Urothelium cell line (cell line): ENCODE results near the gene RPIA.
"Not testable (repeated sequence)": the region's sequence is repeated elsewhere in the genome, so short reads cannot be mapped to it uniquely, and the experiment has no call there.

Experiments
- DNase-seq: peaks from one replicate; pipeline ENCODE4 v3.0.0; 2011; ENCODE audit warnings: low spot score, mixed read lengths
- FAIRE-seq: peaks from 2 replicates; lab custom pipeline; 2011; peaks lifted over from hg19 to GRCh38; lab: Jason Lieb, UNC

RPIA gene

DNA sequence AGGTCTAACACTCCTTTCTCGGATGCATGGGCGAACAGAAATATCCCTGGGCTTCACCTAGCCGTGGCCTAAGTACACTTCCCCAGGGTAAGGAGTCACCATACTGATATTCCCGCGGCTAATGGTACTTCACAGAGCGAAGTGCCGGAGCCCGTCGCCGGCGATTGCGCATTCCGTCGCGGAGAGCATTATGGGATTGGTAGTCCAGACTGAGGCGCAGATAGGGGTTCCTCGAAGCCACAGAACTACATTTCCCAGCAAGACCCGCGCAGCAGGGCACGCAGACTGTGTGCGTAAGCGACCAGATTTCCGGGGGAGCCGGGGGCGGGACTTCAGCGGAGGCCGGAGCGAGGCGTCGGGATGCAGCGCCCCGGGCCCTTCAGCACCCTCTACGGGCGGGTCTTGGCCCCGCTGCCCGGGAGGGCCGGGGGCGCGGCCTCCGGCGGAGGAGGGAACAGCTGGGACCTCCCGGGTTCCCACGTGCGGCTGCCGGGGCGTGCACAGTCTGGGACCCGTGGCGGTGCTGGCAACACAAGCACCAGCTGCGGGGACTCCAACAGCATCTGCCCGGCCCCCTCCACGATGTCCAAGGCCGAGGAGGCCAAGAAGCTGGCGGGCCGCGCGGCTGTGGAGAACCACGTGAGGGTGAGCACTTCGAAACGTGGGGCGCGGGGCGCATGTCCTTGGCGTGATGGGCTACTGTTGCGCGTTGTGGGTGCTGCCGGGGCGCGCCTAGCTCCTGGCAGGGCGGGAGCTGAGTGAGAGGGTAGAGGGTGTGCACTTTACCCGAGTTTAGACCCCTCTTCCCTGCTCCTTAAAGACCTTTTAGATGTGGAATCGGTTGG, at the start of gene RPIA:
RPIA (plus strand) TSS at position 335 of the 845 bp plus-strand sequence; CDS start at position 361, 26 bp downstream.
- peak; percentile 100 for DNase-seq
- FAIRE-seq, result peak; percentile 91

DNA sequence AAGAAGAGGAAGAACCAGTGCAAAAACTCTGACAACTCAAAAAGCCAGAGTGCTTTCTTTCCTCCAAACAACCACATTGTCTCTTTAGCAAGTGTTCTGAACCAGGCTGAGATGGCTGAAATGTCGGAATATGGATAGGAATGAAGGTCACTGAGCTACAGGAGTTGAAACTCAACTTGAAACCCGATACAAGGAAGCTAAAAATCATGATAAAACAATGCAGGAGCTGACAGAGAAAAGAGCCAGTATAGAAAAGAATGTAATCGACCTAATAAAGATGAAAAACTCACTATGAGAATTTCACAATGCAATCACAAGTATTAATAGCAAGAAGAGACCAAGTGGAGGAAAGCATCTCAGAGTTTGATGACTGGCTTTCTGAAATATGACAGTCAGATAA, 49.2 kb upstream of the RPIA start:
- DNase-seq, result no peak
- FAIRE-seq, result no peak

DNA sequence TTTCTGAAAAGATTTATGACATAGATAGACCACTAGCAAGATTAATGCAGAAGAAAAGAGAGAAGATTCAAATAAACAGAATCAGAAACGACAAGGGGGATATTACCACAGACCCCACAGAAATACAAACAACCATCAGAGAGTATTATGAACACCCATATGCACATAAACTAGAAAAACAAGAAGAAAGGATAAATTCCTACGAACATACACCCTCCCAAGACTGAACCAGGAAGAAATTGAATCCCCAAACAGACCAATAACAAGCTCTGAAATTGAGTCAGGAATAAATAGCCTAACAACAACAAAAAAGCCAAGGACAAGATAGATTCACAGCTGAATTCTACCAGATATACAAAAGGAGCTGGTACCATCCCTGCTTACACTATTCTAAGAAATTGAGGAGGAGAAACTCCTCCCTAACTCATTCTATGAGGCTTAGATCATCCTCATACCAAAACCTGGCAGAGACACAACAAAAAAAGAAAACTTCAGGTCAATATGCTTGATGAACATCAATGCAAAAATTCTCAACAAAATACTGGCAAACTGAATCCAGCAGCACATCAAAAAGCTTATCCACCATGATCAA, 46.1 kb upstream of the RPIA start:
- FAIRE-seq, DNase-seq: not testable (repeated sequence)

DNA sequence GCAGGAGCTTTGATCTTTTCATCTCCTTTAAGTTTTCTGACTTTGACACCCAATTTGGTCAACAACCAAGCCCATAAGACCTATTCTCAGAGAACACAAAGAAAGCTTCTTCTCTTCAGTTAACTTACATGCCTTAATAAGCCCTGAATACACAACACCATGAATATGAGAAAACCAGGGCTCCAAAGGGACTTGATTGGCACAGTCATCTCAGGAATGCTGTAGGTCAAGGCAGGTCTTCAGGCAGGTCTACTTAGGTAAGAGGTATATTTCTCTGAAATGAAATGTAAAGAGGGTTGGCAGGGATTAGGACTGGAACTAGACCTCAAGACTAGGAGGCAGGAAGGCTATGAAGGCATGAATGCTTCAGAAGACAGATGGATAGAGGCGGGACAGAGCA, 39.8 kb upstream of the RPIA start:
- DNase-seq (no peak), FAIRE-seq (no peak)

DNA sequence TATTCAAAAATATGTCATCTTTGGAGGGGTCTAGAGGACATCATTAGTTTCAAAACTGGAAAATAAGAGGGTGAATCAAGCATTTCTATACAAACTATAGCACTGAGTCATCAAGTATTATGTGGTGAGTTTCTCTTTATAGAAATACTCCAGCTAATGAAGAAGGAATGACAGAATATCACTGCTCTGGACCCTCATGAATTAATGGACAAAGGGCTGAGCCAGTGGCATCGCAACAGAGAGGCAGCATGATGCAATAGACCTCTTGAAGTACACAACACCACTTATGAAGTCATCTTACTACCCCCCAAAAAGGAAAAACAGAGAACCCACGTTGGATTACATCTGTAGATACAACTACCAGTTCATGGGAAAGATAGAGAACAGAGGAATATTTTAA, 36.8 kb upstream of the RPIA start:
- DNase-seq (peak; percentile 21), FAIRE-seq (no peak)

DNA sequence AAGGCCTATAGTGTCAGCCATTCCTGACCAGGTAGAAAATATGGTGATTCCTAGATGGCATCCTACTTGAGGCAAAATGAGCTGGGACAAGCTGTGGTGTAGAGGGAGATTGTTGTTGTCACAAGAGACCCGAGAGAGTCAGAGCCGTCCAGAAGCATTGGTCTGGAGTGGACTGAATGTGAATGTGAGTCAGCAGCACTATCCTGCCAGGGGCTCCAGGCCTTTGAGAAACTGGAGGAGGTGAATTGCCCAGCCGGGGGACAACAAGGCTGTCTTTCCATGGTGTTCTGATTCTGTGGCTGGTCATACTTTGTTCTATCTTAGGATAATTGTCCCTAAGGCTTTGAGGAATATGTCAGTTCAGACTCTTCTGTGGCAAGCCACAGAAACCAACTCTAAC, 34.8 kb upstream of the RPIA start:
- DNase-seq (no peak), FAIRE-seq (no peak)

DNA sequence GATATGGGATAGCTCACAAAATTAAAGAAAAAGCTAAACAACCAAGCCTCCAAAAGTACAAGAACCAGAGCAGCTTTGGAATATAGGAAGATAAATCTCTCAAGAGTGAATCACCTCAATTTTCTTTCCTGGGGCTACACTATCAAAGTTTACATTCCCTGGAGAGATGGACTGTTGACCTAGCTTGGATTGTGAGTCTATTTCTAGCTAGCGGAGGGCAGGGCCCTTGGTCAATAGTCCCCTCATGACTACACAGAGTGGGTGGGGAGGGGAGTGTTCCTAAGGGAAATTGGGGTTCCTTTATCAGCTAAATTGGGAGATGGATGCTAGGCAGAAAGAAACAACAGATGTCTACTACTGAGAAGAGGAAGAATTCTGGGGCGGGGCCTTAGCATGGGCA, 34.3 kb upstream of the RPIA start:
- FAIRE-seq (no peak), DNase-seq (no peak)

DNA sequence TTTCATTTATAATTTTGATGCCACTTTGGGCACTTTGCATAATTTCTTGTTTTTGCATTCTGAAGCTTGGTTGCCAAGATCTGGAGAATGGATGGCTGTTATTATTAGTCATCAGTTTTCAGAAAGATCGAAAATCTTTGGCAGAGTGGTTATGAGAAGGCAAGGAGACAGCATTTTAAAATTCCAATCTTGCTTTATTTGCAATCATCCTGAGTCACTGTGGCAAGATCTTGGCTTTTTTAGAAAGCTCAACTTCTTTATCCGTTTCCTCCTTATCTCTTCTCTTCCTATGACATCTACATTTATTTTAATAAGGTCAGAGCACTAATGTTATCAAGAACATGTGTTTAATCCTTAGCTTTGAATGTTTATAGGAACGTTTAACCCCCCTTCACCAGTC, 33.1 kb upstream of the RPIA start:
- FAIRE-seq (no peak), DNase-seq (no peak)

DNA sequence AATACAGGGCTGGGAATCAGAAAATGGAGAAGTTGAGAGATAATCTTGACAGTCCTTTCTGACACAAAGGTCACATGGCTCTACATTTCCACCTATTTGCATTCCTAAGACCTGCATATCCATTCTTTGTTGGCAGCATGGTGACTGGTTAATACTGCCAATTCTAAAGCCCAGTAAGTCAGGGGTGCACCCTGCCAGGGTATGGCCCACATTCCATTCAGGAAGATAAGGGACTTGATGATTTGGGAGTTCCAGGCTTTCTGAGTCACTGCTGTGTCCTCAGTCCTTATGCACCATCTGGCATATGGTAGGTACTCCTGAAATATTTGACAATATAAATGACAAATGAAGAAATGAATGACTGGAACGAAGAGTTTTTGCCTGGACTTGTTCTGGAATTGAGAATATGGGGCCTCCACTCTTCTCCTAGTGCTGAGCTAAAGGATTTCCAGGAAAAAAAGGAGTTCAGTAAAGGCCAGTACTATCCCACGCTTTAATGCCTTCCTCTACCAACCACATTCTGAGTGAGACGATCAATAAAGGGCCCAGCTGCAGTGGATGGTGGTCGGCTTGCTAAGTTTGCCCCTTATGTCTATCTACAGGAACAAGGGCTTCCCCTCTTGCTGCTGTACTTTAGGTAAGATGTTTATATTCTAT, 32.5 kb upstream of the RPIA start:
- peak; percentile 27 for DNase-seq
- FAIRE-seq, result peak; percentile 66

DNA sequence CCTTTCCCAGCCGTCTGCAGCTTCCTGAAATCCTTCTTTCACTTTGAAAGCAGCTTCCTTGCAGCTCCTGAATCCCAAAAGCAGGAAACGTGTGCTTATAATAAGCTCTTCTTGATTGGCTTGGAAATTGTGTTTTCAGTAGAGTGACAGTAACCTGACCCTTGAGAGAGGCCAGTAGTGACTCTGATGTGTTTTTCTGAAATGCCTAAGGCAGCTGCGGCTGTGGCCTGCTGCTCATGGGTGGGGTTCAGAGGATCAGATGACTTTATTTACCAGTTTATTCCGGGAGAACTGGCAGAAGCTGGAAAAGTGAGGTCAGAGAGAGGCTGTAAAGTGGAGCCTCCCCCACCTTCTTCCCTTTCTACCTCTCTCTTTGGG, 31.9 kb upstream of the RPIA start:
- DNase-seq, result peak; percentile 69
- FAIRE-seq, result no peak

DNA sequence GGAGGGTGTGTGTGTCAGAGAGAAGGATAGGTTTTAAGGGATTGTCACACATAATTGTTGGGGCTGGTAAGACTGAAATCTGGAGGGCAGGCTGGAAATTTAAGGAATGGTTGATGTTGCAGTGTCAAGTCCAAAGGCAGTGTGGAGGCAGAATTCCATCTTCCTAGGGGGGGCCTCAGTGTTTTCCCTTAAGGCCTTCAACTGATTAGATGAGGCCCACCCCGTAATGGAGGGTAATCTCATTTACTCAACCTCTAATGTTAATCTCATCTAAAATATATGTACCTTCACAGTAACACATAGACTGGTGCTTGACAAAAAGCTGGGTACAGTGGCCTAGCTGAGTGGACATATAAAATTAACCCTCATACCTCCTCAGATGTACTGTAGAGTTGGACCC, 30.9 kb upstream of the RPIA start:
- DNase-seq (no peak), FAIRE-seq (no peak)

DNA sequence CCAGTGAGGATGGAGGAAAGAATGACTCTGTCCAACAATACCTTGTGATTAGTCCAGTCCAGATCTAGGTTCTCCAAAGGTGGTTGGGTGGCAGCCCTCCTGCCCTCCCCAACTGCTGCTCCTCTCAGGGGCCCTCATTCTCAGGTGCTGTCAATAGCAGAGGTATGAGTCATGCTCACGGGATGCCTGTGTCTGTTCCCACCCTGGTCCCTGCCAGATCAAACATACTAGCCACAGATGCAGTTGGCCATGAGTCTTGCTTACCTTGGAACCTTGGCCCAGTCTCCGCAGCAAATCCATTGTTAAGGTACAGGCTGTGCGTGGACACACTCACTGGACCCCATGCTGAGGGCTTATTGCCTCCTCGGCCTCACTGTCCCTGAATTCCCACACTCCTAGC, 24.9 kb upstream of the RPIA start:
- DNase-seq, result peak; percentile 65
- no peak for FAIRE-seq

DNA sequence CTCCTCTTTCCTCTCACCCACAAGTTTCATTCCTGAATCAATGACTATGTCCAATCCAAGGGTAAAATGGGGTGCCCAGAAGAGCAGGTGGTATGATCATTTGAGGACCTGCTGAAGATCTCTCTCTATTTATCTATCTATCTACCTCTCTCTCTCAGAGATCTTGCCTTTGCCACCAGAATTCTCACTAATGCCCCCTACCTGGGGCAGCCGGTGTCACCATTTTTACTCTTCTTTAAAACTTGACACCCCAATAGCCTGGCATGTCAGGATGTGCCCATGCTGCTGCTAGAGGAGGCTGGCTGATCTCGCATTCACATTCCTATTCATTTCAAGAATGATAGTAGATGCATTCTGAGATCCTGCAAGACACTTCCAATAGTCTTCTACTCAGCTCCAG, 24.3 kb upstream of the RPIA start:
- DNase-seq (no peak), FAIRE-seq (no peak)

DNA sequence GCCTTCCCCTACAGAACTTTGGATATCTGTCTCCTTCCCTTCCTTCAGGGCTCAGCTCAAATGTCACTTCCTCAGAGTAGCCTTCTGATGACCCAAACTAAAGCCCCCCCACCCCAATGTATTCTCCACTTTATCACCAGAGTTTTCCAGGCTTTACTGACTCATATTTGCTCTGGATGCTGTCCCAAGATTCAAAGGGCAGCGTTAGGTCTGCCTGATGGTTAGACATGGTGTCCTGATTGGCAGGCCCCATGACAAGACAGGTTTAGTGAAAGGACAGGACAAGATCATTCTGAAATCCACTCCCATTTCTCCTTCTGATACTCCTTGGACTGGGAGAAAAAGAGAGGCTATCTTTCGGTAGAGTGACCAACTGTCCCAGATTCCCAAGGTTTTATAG, 22.6 kb upstream of the RPIA start:
- FAIRE-seq, result no peak
- DNase-seq, result no peak

DNA sequence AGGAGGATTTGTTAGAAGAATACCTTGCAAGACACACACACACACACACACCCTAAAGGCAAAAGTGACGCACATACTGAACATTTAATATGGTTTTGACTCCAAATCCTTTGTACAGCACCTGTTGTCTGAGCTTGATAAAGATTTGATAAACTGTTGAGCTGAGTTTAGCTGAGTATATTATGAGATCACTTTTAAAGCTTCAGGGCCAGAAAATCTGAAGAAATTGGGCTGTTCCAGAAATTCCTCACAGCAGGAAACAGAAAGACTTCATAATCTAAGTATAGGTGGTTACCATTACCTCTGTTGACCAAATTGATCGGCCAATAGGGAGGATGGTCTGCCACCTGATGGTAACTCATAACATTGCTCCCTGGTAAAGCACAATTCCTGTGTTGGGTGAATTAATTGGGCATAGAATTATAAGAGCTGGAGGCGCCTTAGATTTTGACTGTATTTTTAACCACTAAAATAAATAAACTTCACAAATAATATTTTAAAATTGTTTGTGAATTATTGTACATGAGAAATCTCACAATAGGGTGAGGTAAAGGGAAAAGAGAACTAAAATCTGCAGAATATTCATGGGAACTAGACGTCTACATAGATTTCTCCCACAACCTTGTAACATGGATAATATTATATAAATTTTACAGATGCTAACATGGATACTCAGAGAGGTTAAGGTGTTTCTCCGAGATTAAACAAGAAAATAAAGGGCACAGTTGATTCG, 21.8 kb upstream of the RPIA start:
- FAIRE-seq (peak; percentile 44), DNase-seq (peak; percentile 67)

DNA sequence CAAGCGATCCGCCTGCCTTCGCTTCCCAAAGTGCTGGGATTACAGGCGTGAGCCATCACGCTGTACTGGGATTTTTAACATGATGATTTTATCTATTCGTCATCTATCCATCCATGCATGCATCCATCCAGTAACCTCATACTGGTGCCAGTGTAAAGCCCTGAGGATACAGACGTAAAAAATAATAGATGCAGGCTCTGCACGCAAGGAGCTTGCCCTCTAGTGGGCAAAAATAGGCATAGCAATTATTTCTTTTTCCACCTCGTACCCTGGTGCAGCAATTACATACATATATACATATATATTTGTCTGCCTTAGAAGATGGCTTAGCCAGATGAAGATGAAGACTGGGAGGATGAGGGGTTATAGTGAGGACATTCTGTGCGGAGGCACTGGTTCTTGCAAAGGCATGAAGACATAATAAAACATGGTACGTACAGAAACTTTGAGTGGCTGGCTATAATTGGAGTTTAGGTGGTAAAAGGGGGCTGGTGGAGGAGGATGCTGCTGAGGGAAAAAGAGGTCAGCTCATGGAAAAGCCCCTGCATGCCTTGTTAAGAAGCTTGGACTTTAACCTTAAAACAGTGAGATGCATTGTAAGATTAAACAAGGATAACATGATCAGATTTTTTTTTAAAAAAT, 19.6 kb upstream of the RPIA start:
- DNase-seq (peak; percentile 68), FAIRE-seq (peak; percentile 50)

DNA sequence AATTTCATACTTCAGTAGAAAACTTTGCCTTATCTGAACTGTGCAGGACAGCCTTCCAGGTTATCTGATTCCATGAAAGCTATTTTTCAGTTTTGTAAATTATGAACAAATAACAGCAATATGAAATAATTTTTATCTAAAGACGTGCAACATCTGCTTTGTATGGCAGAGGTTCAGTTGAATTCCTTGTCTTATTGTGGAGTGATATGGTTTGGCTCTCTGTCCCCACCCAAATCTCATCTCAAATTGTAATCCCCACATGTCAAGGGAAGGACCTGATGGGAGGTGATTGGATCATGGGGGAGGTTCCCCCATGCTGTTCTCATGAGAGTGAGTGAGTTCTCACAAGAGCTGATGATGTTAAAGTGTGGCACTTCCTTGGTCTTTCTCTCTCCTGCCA, 18.1 kb upstream of the RPIA start:
- FAIRE-seq, result no peak
- DNase-seq, result no peak

DNA sequence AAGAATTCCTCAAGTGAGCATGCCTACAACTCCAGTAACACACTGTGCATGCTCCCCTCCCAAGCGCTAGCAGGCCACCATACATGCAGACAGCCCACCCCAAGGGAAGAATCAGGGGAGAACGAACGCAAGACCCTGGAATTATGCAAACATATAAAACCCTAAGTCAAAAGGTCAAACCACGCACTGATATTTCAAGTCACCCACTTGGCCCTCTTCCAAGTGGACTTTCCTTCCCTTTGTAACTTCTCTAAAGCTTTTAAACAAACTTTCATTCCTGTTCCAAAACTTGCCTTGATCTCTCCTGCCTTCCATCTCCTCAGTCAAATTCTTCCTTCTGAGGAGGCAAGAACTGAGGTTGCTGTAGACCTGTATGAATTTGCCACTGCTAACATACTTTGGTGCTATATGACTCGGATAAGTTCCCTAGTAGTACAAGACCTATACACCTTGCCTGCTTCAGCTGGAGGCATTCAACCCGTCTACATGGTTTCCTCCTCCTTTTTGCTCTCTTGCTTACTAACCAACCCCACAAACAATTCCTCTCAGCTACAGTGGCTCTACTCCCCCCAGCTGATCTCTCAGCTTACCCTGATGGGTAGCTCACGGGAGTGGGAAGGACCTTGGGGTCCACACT, 11.1 kb upstream of the RPIA start:
- DNase-seq (no peak), FAIRE-seq (no peak)

DNA sequence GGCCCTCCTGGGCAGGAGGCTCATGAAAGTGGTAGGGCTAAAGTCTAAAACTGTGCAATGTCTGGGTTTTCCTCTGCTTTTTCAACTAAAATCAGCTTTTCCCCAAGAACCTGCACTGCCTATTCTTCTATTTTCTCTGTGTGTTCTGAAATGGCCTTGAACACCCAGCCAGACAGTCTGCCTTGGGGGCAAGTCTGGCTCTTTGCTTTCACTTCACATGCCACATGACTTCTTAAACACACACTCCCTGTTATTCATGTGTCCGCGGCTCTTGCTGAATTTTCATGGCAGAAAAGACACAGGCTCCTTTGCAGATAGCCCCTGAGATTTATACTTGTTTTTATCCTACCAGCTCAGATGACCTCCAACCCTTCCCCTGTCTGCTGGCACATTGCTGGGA, 10.6 kb upstream of the RPIA start:
- FAIRE-seq (no peak), DNase-seq (no peak)
